ENCODE measurements around the gene DDX43.
"Not testable (repeated sequence)": the region's sequence is repeated elsewhere in the genome, so short reads cannot be mapped to it uniquely, and the experiment has no call there.

The DDX43 gene

DNA sequence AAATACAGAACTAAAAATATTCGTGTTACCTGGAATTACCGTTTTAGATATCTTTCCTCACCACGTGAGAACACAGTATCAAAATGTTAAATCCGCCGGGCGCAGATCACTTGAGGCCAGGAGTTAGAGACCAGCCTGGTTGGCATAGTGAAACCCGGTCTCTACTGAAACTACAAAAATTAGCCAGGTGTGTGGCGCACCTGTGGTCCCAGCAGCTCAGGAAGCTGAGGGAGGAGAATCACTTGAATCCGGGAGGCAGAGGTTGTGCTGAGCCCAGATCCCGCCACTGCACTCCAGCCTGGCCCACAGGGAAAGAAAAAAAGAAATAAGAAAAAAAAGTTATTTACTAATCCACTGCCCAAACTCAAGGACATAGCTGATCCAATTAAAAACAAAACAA lies 4.8 kb upstream of the DDX43 start:
- no peak for DNase-seq

DNA sequence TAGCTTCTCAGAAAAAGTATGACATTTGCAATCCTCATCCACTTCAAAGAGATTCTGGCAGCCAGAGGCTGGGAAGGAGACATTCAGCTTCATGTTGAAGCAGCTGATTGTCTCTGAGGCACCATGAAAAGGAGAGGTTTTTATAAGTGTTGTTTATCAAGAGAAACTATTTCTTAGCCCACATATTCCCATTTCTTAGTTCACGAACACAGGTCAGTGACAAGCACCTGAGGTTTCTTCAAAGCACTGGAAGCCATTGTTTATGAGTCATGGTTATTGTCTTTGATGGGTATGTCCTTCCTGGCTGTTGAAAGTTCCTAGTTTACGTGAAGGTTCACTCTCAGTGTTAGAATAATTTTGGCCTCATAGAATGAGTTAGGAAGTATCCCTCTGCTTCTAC lies 3.0 kb upstream of the DDX43 start:
- no peak for DNase-seq

DNA sequence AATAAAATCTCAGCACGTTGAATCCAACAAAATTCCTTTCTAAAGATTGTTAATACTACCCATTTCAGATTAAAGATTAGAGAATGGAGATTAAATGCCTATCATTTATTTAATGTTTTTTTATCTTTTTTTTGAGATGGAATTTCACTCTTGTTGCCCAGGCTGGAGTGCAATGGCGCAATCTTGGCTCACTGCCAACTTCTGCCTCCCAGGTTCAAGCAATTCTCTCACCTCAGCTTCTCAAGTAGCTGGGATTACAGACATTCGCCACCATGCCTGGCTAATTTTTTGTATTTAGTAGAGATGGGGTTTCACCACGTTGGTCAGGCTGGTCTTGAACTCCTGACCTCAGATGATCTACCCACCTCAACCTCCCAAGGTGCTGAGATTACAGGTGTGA lies 2.4 kb upstream of the DDX43 start:
- not testable (repeated sequence) for DNase-seq

DNA sequence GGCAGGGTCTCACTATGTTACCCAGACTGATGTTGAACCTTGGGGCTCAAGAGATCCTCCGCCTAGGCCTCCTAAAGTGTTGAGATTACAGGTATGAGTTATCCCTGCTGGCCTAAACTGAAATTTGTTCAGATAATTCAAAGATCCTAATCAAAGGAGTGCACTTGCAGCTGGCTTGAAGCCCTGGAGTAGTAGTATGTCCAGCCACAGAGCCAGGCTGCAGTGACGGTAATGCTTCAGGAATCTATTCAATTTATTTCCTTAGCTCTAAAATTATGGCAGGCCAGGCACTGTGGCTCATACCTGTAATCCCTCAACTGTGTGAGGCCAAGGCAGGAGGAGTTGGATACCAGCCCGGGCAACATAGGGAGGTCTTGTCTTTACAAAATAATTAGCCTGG lies 1.4 kb upstream of the DDX43 start:
- DNase-seq = no peak

DNA sequence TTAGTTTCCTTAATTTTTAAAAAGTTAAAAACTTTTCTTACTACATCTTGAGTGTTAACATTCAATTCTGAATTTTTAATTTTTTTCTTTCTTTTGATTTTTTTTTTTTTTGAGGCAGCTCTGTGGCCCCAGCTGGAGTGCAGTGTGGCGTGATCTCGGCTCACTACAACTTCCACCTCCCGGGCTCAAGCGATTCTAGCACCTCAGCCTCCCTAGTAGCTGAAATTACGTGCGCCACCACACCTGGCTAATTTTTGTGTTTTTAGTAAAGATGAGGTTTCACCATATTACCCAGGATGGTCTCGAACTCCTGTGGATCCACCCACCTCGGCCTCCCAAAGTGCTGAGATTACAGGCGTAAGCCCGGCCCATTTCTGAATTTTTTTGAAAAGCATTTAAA lies 1.2 kb downstream of the DDX43 start:
- DNase-seq = no peak

DNA sequence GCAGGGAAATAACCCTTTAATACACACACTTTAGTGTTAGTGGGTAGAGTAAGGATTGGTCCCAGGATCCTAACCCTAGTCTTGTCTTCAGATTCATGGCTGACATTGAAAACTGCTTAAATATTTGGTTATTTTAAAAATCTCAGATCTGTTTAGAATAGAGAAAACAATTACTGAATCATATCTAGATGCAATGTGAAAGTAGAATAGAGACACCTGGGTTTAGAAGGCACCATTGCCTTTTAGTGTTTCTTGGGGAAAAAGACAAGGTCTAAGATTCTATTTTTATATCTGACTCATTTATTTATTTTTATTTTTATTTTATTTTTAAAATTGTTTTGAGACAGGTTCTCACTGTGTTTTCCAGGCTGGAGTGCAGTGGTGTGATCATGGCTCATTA lies 6.0 kb downstream of the DDX43 start:
- no peak for DNase-seq

DNA sequence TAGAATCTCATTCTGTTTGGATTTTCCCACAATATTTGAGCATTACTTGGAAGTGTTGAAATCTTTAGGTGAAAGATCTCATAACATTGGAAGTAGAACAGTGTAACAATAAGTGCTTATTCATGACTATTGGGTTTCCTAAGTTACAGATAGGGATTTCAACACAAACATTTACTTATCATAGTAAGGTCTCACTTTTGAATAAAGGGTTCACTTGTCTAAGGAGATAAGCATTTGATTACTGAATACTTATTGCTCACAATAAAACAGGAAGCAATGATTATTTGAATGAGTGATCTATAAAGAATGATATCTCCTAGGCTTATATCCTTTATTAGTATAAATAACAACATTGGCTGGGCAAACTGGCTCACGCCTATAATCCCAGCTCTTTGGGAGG lies 14.8 kb downstream of the DDX43 start:
- no peak for DNase-seq

DNA sequence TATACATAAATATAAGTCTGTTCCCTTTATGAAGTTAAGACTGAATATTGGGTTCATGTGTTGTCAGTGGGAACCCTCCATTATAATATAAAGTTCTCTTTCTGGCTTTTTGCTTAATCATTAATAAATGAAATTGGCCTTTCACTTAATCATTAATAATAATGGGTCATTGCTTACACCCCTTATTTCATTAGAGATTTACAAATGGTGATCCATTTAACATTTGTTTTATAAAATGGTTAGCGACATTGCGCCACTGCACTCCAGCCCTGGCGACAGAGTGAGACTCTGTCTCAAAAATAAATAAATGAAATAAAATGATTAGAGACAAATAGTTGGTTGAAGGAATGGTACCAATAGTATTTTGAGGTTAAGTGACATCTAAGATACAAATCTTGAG lies 18.5 kb downstream of the DDX43 start:
- no peak for DNase-seq

DNA sequence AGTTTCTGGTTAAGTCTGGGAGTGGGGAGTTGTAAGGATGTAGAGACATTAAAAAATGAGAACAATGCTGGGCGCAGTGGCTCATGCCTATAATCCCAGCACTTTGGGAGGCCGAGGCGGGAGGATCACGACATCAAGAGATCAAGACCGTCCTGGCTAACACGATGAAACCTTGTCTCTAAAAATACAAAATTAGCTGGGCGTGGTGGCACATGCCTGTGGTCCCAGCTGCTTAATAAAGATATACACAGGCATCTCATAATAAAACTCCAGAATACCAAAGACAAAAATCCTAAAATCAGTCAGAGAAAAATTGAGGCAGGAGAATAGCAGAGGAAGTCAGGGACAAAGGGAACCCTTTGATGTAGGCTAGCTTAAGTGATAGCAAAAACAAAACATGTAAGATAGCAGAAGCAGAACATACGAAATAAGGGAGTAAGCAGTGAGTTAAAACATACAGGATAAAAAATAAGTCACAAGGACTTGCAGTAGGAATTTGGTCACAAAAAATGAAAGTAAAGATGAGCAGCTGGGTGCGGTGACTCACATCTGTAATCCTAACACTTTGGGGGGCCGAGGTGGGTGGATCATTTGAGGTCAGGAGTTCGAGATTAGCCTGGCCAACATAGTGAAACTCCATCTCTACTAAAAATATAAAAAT lies 23.6 kb downstream of the DDX43 start:
- no peak for DNase-seq

DNA sequence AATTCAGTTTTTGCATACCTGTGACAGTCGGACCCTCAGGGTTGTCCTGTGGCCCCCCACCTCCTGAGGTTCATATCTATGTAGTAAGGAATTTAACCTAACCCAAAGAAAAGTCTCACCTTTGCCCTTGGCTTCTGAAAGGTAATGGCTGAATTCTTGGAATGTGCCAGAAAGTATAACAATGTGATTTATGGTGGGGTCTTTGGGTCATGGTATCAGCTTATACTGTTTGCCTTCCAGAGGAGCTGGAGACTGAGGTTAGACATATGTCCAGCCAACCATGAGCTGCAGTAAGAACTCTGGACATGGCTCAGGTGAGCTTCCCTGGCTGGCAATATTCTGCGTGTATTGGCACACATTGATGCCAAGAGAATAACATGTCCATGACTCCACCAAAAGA lies 26.9 kb downstream of the DDX43 start:
- DNase-seq = no peak

DNA sequence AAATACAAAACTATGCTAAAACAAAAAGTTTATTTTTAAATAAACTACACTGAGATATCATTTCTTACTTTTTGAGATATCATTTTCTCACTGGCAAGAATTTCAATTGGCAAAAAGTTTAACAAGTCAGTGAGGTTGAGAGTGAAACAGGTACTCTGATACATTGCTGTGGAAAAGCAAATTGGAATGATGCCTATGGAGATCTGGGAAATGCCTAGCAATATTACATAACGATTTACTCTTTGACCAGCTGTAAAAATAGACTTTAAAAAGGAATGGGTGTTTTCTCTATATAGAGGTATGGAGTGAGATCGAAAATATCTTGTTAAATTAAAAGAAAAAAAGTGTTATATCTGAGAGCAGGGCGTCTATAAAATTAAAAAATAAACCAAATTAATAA lies 40.6 kb downstream of the DDX43 start:
- no peak for DNase-seq

DNA sequence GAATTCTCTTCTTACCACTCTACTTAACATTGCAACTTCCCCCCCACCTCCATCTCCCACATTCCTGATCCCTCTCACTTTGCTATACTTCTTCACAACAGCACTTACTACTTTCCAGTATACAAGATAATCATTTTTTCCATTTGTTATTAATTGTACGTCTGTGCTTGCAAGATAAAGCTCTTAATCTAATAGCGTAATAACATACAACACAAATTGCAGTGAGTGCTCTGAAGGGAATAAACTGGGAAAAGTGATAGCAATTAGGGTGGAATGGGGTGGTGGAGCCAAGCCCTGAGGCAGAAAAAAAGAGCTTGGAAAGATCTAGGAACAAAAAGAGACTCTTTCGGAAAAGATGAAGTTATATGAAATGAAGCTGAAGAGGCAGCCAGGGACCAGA lies 48.9 kb downstream of the DDX43 start:
- no peak for DNase-seq

DNA sequence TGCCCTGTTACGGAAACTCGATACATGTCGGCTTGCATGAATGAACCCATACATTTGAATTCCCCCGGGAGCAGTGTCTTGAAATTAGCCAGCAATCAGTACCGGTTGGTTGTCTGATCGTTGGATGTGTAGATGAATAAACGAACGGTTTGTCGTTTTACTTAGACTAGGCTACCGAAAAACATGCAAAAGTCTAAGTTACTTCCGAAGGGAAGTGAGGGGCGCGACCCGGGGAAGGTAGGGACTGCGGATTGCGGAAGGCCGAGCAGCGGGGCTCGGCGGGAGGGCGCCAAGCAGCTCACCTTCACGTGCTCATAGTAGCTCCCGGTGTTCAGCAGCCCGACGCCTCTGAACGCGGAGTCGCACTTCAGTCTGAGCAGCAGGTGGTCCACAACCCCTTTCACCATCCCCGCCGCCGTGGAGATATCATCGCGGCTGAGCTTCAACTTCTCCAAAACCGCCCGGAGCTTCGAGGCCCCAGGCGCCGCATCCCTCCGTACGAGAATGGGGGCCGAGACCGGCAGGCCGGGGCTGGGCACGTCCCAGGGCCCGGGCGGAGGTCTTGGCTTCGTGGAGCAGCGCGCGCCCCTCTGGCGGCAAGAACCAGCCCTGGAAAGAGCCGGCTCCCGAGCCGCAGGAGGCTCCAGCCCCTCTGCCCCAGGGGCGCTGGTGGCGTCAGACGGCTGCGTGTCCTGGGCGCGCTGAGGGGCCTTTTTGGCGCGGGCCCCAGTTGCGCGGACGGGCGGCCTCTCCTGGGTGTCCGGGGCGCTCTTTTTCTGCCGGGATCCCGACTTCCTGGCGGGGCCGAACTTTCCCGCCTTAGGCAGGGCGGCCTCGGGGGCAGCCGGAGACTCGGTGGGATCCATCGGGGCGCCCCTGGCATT lies 56.8 kb downstream of the DDX43 start:
- peak; percentile 29 to 40 for DNase-seq

DNA sequence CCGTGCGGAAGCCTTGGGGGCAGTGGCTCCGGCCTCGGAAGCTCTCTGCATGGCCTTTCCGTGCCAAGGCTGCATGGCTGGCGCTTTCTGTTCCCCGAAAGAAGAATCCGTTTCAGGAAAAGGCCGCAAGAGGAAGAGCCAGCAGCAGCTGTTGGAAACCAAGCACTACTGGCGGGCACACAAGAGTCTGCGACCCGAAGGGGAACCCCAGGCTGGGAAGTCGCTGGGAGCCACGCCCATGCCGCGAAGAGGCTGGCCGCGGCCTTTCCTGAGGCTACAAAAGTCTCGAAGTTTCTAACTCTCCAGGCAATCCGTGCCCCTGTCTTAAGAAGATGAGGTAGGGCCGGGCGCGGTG lies 57.5 kb downstream of the DDX43 start, which contains the start of gene CGAS:
Gene CGAS, minus strand, starts transcription at position 191 of the 355 bp plus-strand sequence. Its CDS starts 116 bp downstream, at position 75.
- DNase-seq = peak; percentile 75 to 76

DNA sequence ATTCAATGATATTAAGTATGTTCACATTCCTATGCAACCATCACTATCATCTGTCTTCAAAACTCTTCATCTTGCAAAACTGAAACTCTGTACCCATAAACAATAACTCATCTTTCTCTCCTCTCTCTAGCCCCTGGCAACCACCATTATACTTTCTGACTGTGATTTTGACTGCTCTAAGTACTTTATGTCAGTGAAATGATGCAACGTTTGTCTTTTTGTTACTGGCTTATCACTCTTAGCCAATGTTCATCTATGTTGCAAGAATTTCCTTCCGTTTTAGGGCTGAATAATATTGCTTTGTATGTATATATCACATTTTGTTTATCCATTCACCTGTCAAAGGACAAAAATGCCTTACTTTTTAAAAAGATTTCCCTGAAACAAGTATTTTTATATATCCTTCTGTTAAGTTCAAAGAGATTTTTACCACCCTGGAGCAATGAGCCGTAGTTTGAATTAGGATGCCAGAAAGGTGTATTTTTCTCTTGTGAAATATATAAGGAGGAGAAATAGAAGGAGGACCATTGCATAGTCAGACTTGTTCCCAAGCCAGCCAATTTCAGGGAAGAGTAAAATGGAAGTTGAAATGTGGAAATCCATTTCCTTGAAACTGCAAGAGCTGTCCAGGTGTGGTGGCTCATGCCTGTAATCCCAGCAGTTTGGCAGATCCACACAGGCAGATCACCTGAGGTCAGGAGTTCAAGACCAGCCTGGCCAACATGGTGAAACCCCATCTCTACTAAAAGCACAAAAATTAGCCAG lies 61.4 kb downstream of the DDX43 start:
- DNase-seq = no peak

DNA sequence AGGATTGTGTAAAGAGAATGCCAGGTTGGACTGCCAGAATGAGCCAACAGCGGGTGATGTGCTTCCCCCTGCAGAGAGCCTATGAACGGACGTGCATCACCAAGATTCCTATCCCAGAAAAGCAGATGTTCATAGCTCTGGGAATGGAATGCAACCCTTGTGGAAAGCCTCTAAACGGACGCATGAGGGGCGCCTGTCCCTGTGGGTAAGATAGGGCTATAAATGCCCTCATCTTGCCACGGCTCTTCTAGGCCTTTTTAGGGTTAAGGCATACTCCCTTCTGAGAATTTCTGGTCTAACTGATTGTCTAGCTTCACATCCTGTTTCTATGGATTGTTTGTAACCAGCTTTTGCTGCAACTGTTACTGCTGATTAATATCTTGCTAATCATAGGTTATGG lies 64.8 kb downstream of the DDX43 start:
- not testable (repeated sequence) for DNase-seq

DNA sequence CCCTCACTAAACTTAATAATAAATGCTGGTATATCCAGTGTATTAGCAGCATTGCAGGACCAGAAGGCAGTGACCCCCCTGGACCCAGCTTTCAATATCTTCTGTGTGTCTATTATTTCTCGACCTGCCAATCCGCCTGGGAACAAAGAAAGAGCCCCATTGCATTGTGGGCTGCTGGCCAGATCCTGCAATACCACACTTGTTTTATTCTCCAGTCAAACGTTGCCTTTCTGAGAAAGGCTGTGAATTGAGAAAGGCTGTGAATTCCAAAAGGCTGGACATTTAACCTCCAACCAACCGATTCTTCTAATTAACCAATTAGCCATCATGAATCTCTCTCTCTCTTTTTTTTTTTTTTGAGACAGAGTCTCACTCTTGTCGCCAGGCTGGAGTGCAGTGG lies 65.4 kb downstream of the DDX43 start:
- DNase-seq = no peak

DNA sequence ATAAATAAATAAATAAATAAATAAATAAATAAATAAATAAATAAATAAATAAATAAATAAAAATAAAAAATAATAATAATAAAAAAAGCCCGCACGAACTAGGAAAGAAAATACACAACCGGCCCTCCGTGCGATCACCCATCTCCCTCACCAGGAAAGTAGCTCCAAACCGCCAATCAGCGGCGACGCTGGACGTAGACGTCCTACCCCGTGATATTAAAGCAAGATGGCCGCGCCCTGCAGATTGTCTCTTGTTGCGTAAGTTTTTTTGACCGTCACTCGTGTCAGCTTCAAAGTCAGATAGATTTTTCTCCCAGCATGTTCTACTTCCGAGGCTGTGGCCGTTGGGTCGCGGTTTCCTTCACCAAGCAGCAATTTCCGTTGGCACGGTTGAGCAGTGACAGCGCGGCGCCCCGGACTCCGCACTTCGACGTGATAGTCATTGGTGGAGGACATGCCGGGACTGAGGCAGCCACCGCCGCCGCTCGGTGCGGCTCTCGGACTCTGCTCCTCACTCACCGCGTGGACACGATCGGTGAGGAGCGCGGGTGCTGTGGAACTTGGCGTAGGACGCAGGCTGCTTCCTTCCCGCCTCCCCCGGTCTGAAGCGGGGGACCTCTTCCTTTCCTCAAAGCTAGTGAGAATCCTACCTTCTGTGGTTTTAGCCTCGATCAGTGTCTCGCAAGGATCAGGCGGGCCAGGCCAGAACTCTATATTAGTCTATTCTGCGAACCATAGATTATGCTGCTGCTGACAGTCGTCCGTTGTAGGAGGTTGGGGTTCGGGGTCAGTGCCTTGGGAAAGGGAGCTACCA lies 67.1 kb downstream of the DDX43 start, which contains the start of gene MTO1:
Gene MTO1, plus strand, starts transcription at position 201 of the 814 bp plus-strand sequence. Its CDS starts 118 bp downstream, at position 319.
- peak; percentile 76 to 79 for DNase-seq
